Sigmoid colon (tissue), 7 donors: ENCODE measurements around the gene KIF21A. TPM values are rescaled to one million over a fixed set of nuclear protein-coding genes. Genes with fewer than 3 reads are reported as not detected.

Experiments used
- DNase-seq: peaks from one replicate; pipeline ENCODE4 v3.0.0-alpha.2; 2019
- H3K27ac ChIP-seq, 4 donors: fragments of 200-600 bp; sonication (generic); one replicate each; pipeline ENCODE4 v1.5.1; 2016 to 2019; ENCODE audit warnings: mild to moderate bottlenecking in 1 of 4
- H3K27me3 ChIP-seq, 3 donors: fragments of 200-600 bp; sonication (generic); one replicate each; pipeline ENCODE4 v1.5.1; 2019; ENCODE audit warnings: mild to moderate bottlenecking in 1 of 3
- H3K36me3 ChIP-seq, 4 donors: fragments of 200-600 bp; sonication (generic); one replicate each; pipeline ENCODE4 v1.5.1; 2016 to 2019
- H3K4me1 ChIP-seq, 4 donors: fragments of 200-600 bp; sonication (generic); one replicate each; pipeline ENCODE4 v1.5.1; 2017 to 2019
- H3K4me3 ChIP-seq, 4 donors: fragments of 200-600 bp; sonication (generic); one replicate each; pipeline ENCODE4 v1.5.1; 2017 to 2019; ENCODE audit warnings: mild to moderate bottlenecking in 2 of 4, moderate library complexity in 1 of 4
- H3K9me3 ChIP-seq, 4 donors: fragments of 200-600 bp in 3 of 4; sonication (generic) in 3 of 4; one replicate each; pipeline versions ENCODE4 v1.5.1 to v1.6.1; 2013 to 2019
- EP300 ChIP-seq, 4 donors: sonication (generic); formaldehyde crosslinking; IDR thresholded peaks; one replicate each; pipeline ENCODE4 v1.6.1; 2017; ENCODE audit warnings: antibody characterized with exemption in 4 of 4
- POLR2A ChIP-seq, 2 donors: fragments of 450-650 bp; IDR thresholded peaks; one replicate each; pipeline ENCODE4 v1.6.1; 2016; ENCODE audit warnings: antibody characterized with exemption in 2 of 2, mild to moderate bottlenecking in 2 of 2, moderate library complexity in 2 of 2
- POLR2AphosphoS5 ChIP-seq, 4 donors: sonication (generic); formaldehyde crosslinking; IDR thresholded peaks; one replicate each; pipeline ENCODE4 v1.6.1; 2017; ENCODE audit warnings: antibody characterized with exemption in 4 of 4
- WGBS, 2 donors: extraction: QIAGEN DNeasy Blood & Tissue Kit; methylation state at CpG; one replicate each; pipeline ENCODE4 v1.1.7; 2013; 5-methylcytosine and 5-hydroxymethylcytosine counted together
- intact Hi-C: fragments of 100-400 bp; cut with DNase I; formaldehyde crosslinking; loops from one replicate; pipeline ENCODE4 v1.15.1; 2023
- polyA plus RNA-seq, 3 donors: library from polyadenylated mRNA; stranded (reverse); fragments of 200-250 nt; gene quantifications; one replicate each; pipeline ENCODE4 v1.2.3, GENCODE V29; 2013
- total RNA-seq, 4 donors: library from RNA; depleted of rRNA; stranded (reverse); fragments of >200 nt; gene quantifications; one replicate each; pipeline ENCODE4 v1.1.0, GENCODE V29; 2016
- TF ChIP-seq, protein P1 (sequence below), 4 experiments: fragments of 450-650 bp in 3 of 4; fragments of 200-600 bp in 1 of 4; IDR thresholded peaks; one replicate each; pipeline ENCODE4 v1.5.1; 2016 to 2019; ENCODE audit warnings: antibody characterized with exemption in 4 of 4, mild to moderate bottlenecking in 3 of 4, moderate library complexity in 2 of 4
- donor health status: healthy with polysubstance abuse.
- donor health status: Bipolar disorder and iron deficiency.
- donor health status: healthy.

The KIF21A gene
- 10 to 100 TPM; 12.0 to 23.9 (median 17.3) TPM for total RNA-seq
- 10 to 100 TPM in 2 of 3 donors, 1 to 10 TPM in 1; 9.3 to 19.0 (median 10.8) TPM for polyA plus RNA-seq

- Histone ChIP-seq H3K27ac (peak within 1 kb of the TSS; percentile 82 to 90 (median 84)), H3K27me3 (no peaks in the 10 kb centered on the region), H3K4me3 (peak within 1 kb of the TSS; percentile 61 to 85 (median 73)), H3K4me1 (peaks cover 0 to 18% (median 10%) of the 10 kb centered on the region in 4 donors), H3K36me3 (no peaks in the 10 kb centered on the region), H3K9me3 (no peaks in the 10 kb centered on the region)
- DNase-seq, result peak; percentile 92
- WGBS, 2 donors, result 1% methylated on average over 72 of the region's 72 CpGs
- TF ChIP-seq POLR2A (IDR thresholded peaks at IDR 0.05), result peak in 1 of 2 donors; percentile 28
- TF ChIP-seq EP300 (IDR thresholded peaks at IDR 0.05), result no peak
- TF ChIP-seq, protein P1, sequence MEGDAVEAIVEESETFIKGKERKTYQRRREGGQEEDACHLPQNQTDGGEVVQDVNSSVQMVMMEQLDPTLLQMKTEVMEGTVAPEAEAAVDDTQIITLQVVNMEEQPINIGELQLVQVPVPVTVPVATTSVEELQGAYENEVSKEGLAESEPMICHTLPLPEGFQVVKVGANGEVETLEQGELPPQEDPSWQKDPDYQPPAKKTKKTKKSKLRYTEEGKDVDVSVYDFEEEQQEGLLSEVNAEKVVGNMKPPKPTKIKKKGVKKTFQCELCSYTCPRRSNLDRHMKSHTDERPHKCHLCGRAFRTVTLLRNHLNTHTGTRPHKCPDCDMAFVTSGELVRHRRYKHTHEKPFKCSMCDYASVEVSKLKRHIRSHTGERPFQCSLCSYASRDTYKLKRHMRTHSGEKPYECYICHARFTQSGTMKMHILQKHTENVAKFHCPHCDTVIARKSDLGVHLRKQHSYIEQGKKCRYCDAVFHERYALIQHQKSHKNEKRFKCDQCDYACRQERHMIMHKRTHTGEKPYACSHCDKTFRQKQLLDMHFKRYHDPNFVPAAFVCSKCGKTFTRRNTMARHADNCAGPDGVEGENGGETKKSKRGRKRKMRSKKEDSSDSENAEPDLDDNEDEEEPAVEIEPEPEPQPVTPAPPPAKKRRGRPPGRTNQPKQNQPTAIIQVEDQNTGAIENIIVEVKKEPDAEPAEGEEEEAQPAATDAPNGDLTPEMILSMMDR (IDR thresholded peaks at IDR 0.05), result peak; percentile 6 to 74 (median 20)
- TF ChIP-seq POLR2AphosphoS5 (IDR thresholded peaks at IDR 0.05), result peak; percentile 29 to 72 (median 47)
- intact Hi-C loops, result loop anchor here (5.0 to 10.0 kb wide), 3 partner anchors 174 to 781 kb away; partner anchors contain the start of genes ABCD2, LRRK2 and SLC2A13
Measured at GRCh38 chr12:39443081-39443928, at the start of gene KIF21A. KIF21A (minus strand) TSS chr12:39443120; CDS start chr12:39442970, 150 bp downstream.

- Histone ChIP-seq H3K4me1 (no peaks in the 10 kb centered on the region), H3K36me3 (no peaks in the 10 kb centered on the region), H3K27me3 (no peaks in the 10 kb centered on the region), H3K27ac (no peak overlapping the region), H3K9me3 (no peaks in the 10 kb centered on the region), H3K4me3 (no peak overlapping the region)
- TF ChIP-seq, protein P1 (IDR thresholded peaks at IDR 0.05), result no peak
- no peak for TF ChIP-seq POLR2AphosphoS5 (IDR thresholded peaks at IDR 0.05)
- TF ChIP-seq POLR2A (IDR thresholded peaks at IDR 0.05), result no peak
- TF ChIP-seq EP300 (IDR thresholded peaks at IDR 0.05), result no peak
- 30 to 73% methylated on average over 1 of the region's 1 CpG for WGBS, 2 donors
- DNase-seq, result no peak
- intact Hi-C loops, result no loop called here
Measured at GRCh38 chr12:39490500-39491282, 47.8 kb upstream of the KIF21A start.

DNA sequence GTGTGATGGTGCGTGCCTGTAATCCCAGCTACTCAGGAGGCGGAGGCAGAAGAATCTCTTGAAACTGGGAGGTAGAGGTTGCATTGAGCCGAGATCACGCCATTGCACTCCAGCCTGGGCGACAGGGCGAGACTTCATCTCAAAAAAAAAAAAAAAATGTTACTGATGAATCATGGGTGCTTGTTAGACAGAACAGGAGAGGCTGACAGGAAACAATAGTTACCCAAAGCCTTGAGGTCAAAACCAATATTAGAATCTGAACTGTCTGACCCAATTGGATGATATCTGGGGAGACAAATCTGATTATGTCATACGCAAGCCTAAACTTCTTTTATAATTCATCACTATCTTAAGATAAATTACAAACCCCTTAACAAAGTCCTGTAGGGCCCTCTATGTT, 40.7 kb upstream of the KIF21A start:
- no peak overlapping the region for H3K4me3 ChIP-seq
- intact Hi-C loops, result no loop called here
- 87 to 96% methylated on average over 7 of the region's 7 CpGs for WGBS, 2 donors
- DNase-seq, result no peak
- H3K27me3 ChIP-seq, result no peaks in the 10 kb centered on the region
- H3K4me1 ChIP-seq, result no peaks in the 10 kb centered on the region
- no peaks in the 10 kb centered on the region for H3K9me3 ChIP-seq
- TF ChIP-seq POLR2AphosphoS5 (IDR thresholded peaks at IDR 0.05), result no peak
- H3K27ac ChIP-seq, result no peak overlapping the region
- no peaks in the 10 kb centered on the region for H3K36me3 ChIP-seq

DNA sequence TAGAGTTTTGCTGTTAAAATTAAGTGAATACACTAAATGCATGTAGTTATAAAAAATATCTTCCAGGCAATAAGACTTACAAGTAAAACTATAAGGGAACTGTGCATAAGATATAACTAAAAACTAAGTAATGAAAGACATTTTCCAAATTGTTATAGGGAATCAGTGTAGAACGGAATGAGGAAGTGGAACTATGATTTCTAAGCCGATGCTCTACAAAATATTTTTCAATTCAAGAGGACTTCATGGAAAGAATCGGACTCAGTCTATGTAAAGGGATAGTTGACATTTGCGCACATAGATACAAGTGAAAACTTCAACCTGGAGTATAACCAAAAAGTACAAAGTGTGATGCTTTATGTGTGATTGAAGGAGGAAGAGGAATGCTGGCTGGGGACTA, 40.1 kb upstream of the KIF21A start:
- WGBS, 2 donors, result 85 to 90% methylated on average over 4 of the region's 4 CpGs
- TF ChIP-seq, protein P1 (IDR thresholded peaks at IDR 0.05), result no peak
- no peak for TF ChIP-seq POLR2AphosphoS5 (IDR thresholded peaks at IDR 0.05)
- no peak for TF ChIP-seq POLR2A (IDR thresholded peaks at IDR 0.05)
- TF ChIP-seq EP300 (IDR thresholded peaks at IDR 0.05), result no peak

DNA sequence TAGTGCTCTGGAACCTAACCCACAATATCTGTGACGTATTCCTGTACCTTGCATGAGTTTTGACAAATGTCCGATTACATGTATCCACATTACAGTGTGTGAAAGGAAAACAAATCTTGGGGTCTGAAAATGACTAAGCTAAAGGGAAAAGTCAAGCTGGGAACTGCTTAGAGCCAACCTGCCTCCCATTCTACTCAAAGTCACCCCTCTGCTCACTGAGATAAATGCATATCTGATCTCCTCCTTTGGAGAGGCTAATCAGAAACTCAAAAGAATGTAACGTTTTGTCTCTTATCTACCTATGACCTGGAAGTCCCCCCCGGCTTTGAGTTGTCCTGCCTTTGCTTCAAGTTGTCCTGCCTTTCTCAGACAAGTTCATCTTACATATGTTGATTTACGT, 34.0 kb upstream of the KIF21A start:
- Histone ChIP-seq H3K36me3 (no peaks in the 10 kb centered on the region), H3K9me3 (peaks cover 0 to 2% (median 0%) of the 10 kb centered on the region in 4 donors), H3K4me1 (no peaks in the 10 kb centered on the region), H3K27ac (no peak overlapping the region), H3K4me3 (no peak overlapping the region), H3K27me3 (no peaks in the 10 kb centered on the region)
- intact Hi-C loops, result no loop called here
- DNase-seq, result no peak
- TF ChIP-seq, protein P1 (IDR thresholded peaks at IDR 0.05), result no peak
- TF ChIP-seq POLR2A (IDR thresholded peaks at IDR 0.05) (no peak), POLR2AphosphoS5 (IDR thresholded peaks at IDR 0.05) (no peak), EP300 (IDR thresholded peaks at IDR 0.05) (no peak)
- 88 to 89% methylated on average over 5 of the region's 5 CpGs for WGBS, 2 donors

More for the DNA sequence above, 40.1 kb upstream of the KIF21A start:
- Histone ChIP-seq H3K4me3 (no peak overlapping the region), H3K4me1 (no peaks in the 10 kb centered on the region), H3K9me3 (no peaks in the 10 kb centered on the region), H3K27me3 (no peaks in the 10 kb centered on the region), H3K36me3 (no peaks in the 10 kb centered on the region), H3K27ac (no peak overlapping the region)
- intact Hi-C loops, result no loop called here
- no peak for DNase-seq
